ENCODE results near the gene UPK3BL2.
"Not testable (repeated sequence)": the region's sequence is repeated elsewhere in the genome, so short reads cannot be mapped to it uniquely, and the experiment has no call there.

Gene UPK3BL2

GRCh38 chr7:102507410-102508088, 35.9 kb downstream of the UPK3BL2 start:
- H3K4me2 ChIP-seq (ENCODE audit: insufficient read depth, low read length, poor library complexity, severe bottlenecking); H3K36me3 ChIP-seq (replicated peaks in 1 of 2; ENCODE audit: control insufficient read depth in 2 of 2, insufficient read depth in 2 of 2, low read length in 2 of 2); H4K8ac ChIP-seq (ENCODE audit: low read depth, low read length); H2BK120ac ChIP-seq (ENCODE audit: low read depth, low read length); H2AK5ac ChIP-seq (ENCODE audit: low read depth, low read length); H3K27me3 ChIP-seq (ENCODE audit: control insufficient read depth in 3 of 3, insufficient read depth in 3 of 3, low read depth in 1 of 3, low read length in 3 of 3); H3K18ac ChIP-seq (ENCODE audit: low read length); H3K23ac ChIP-seq (ENCODE audit: low read depth, low read length, poor library complexity); H2BK12ac ChIP-seq (ENCODE audit: low read length); H3K14ac ChIP-seq (ENCODE audit: low read length); H3K27ac ChIP-seq (replicated peaks; ENCODE audit: low read length); H2BK5ac ChIP-seq (ENCODE audit: low read length); DNase-seq (ENCODE audit: low spot score); H2AFZ ChIP-seq (ENCODE audit: low read length); H3K79me1 ChIP-seq (ENCODE audit: low read depth, low read length); H3K4me3 ChIP-seq (ENCODE audit: low read length in 2 of 2); H3K9me3 ChIP-seq (replicated peaks in 1 of 2; ENCODE audit: control insufficient read depth in 2 of 2, insufficient read depth in 1 of 2, low read depth in 1 of 2, low read length in 2 of 2); H4K91ac ChIP-seq (ENCODE audit: low read depth, low read length, poor library complexity); H2BK15ac ChIP-seq (ENCODE audit: low read length); H3K9ac ChIP-seq (ENCODE audit: low read depth, low read length, poor library complexity); H3K4me1 ChIP-seq (ENCODE audit: control insufficient read depth in 2 of 2, insufficient read depth in 1 of 2, low read depth in 1 of 2, low read length in 2 of 2); H3K4ac ChIP-seq (ENCODE audit: low read length): not testable (repeated sequence)
- WGBS, 2 donors (ENCODE audit: extremely low coverage in 2 of 2, insufficient read length in 2 of 2, insufficient replicate concordance in 1 of 2), result no CpG with 5 or more reads among the region's 8 CpGs

GRCh38 chr7:102505298-102506185, 38.0 kb downstream of the UPK3BL2 start:
- H2BK120ac ChIP-seq (ENCODE audit: low read depth, low read length); H3K4me3 ChIP-seq (ENCODE audit: low read length in 2 of 2); H4K8ac ChIP-seq (ENCODE audit: low read depth, low read length); H3K18ac ChIP-seq (ENCODE audit: low read length); H2BK15ac ChIP-seq (ENCODE audit: low read length); H3K27me3 ChIP-seq (ENCODE audit: control insufficient read depth in 3 of 3, insufficient read depth in 3 of 3, low read depth in 1 of 3, low read length in 3 of 3); H3K23ac ChIP-seq (ENCODE audit: low read depth, low read length, poor library complexity); H3K79me1 ChIP-seq (ENCODE audit: low read depth, low read length); H3K14ac ChIP-seq (ENCODE audit: low read length); H3K27ac ChIP-seq (replicated peaks; ENCODE audit: low read length); H3K9ac ChIP-seq (ENCODE audit: low read depth, low read length, poor library complexity); H3K4ac ChIP-seq (ENCODE audit: low read length); H2BK5ac ChIP-seq (ENCODE audit: low read length); H3K4me1 ChIP-seq (ENCODE audit: control insufficient read depth in 2 of 2, insufficient read depth in 1 of 2, low read depth in 1 of 2, low read length in 2 of 2); H3K9me3 ChIP-seq (replicated peaks in 1 of 2; ENCODE audit: control insufficient read depth in 2 of 2, insufficient read depth in 1 of 2, low read depth in 1 of 2, low read length in 2 of 2); H2AFZ ChIP-seq (ENCODE audit: low read length); H2AK5ac ChIP-seq (ENCODE audit: low read depth, low read length); H3K36me3 ChIP-seq (replicated peaks in 1 of 2; ENCODE audit: control insufficient read depth in 2 of 2, insufficient read depth in 2 of 2, low read length in 2 of 2); H4K91ac ChIP-seq (ENCODE audit: low read depth, low read length, poor library complexity); H3K4me2 ChIP-seq (ENCODE audit: insufficient read depth, low read length, poor library complexity, severe bottlenecking); DNase-seq (ENCODE audit: low spot score); H2BK12ac ChIP-seq (ENCODE audit: low read length): not testable (repeated sequence)
- no CpG with 5 or more reads among the region's 24 CpGs for WGBS, 2 donors (ENCODE audit: extremely low coverage in 2 of 2, insufficient read length in 2 of 2, insufficient replicate concordance in 1 of 2)

GRCh38 chr7:102503141-102503540, 40.4 kb downstream of the UPK3BL2 start:
- H3K18ac ChIP-seq (ENCODE audit: low read length); H3K79me1 ChIP-seq (ENCODE audit: low read depth, low read length); H3K4me3 ChIP-seq (ENCODE audit: low read length in 2 of 2); H4K8ac ChIP-seq (ENCODE audit: low read depth, low read length); H2AK5ac ChIP-seq (ENCODE audit: low read depth, low read length); H2AFZ ChIP-seq (ENCODE audit: low read length); H3K14ac ChIP-seq (ENCODE audit: low read length); H2BK5ac ChIP-seq (ENCODE audit: low read length); H3K27ac ChIP-seq (replicated peaks; ENCODE audit: low read length); H3K27me3 ChIP-seq (ENCODE audit: control insufficient read depth in 3 of 3, insufficient read depth in 3 of 3, low read depth in 1 of 3, low read length in 3 of 3); H3K36me3 ChIP-seq (replicated peaks in 1 of 2; ENCODE audit: control insufficient read depth in 2 of 2, insufficient read depth in 2 of 2, low read length in 2 of 2); H3K9me3 ChIP-seq (replicated peaks in 1 of 2; ENCODE audit: control insufficient read depth in 2 of 2, insufficient read depth in 1 of 2, low read depth in 1 of 2, low read length in 2 of 2); H3K4me2 ChIP-seq (ENCODE audit: insufficient read depth, low read length, poor library complexity, severe bottlenecking); H3K4me1 ChIP-seq (ENCODE audit: control insufficient read depth in 2 of 2, insufficient read depth in 1 of 2, low read depth in 1 of 2, low read length in 2 of 2); H4K91ac ChIP-seq (ENCODE audit: low read depth, low read length, poor library complexity); H3K9ac ChIP-seq (ENCODE audit: low read depth, low read length, poor library complexity); H2BK12ac ChIP-seq (ENCODE audit: low read length); H3K4ac ChIP-seq (ENCODE audit: low read length); H2BK15ac ChIP-seq (ENCODE audit: low read length); H2BK120ac ChIP-seq (ENCODE audit: low read depth, low read length); DNase-seq (ENCODE audit: low spot score); H3K23ac ChIP-seq (ENCODE audit: low read depth, low read length, poor library complexity): not testable (repeated sequence)
- WGBS, 2 donors (ENCODE audit: extremely low coverage in 2 of 2, insufficient read length in 2 of 2, insufficient replicate concordance in 1 of 2), result no CpG with 5 or more reads among the region's 12 CpGs

- H2AFZ ChIP-seq (ENCODE audit: low read length); H2AK5ac ChIP-seq (ENCODE audit: low read depth, low read length); H3K4me2 ChIP-seq (ENCODE audit: insufficient read depth, low read length, poor library complexity, severe bottlenecking); H2BK12ac ChIP-seq (ENCODE audit: low read length); H3K4me1 ChIP-seq (ENCODE audit: control insufficient read depth in 2 of 2, insufficient read depth in 1 of 2, low read depth in 1 of 2, low read length in 2 of 2); H3K9ac ChIP-seq (ENCODE audit: low read depth, low read length, poor library complexity); H2BK5ac ChIP-seq (ENCODE audit: low read length); H3K27ac ChIP-seq (replicated peaks; ENCODE audit: low read length); H3K36me3 ChIP-seq (replicated peaks in 1 of 2; ENCODE audit: control insufficient read depth in 2 of 2, insufficient read depth in 2 of 2, low read length in 2 of 2); H3K14ac ChIP-seq (ENCODE audit: low read length); H3K4me3 ChIP-seq (ENCODE audit: low read length in 2 of 2); H4K8ac ChIP-seq (ENCODE audit: low read depth, low read length); H3K18ac ChIP-seq (ENCODE audit: low read length); H4K91ac ChIP-seq (ENCODE audit: low read depth, low read length, poor library complexity); H3K27me3 ChIP-seq (ENCODE audit: control insufficient read depth in 3 of 3, insufficient read depth in 3 of 3, low read depth in 1 of 3, low read length in 3 of 3); H2BK15ac ChIP-seq (ENCODE audit: low read length); H3K23ac ChIP-seq (ENCODE audit: low read depth, low read length, poor library complexity); H3K4ac ChIP-seq (ENCODE audit: low read length); DNase-seq (ENCODE audit: low spot score); H3K79me1 ChIP-seq (ENCODE audit: low read depth, low read length); H2BK120ac ChIP-seq (ENCODE audit: low read depth, low read length); H3K9me3 ChIP-seq (replicated peaks in 1 of 2; ENCODE audit: control insufficient read depth in 2 of 2, insufficient read depth in 1 of 2, low read depth in 1 of 2, low read length in 2 of 2): not testable (repeated sequence)
- WGBS, 2 donors (ENCODE audit: extremely low coverage in 2 of 2, insufficient read length in 2 of 2, insufficient replicate concordance in 1 of 2), result no CpG with 5 or more reads among the region's 16 CpGs
Measured at GRCh38 chr7:102498321-102498720, 45.2 kb downstream of the UPK3BL2 start.

Measured in neuronal stem cell (in vitro differentiated cells).